HCT116 (cell line): ENCODE data around the gene CHD9NB.

Experiments used
- ATF3 ChIP-seq: IDR thresholded peaks from 2 replicates; pipeline ENCODE4 v1.6.1; 2012
- CTCF ChIP-seq, 3 experiments: fragments of 200-600 bp in 1 of 3; sonication (generic) in 1 of 3; IDR thresholded peaks in 2 of 3; conservative IDR thresholded peaks in 1 of 3; 2 replicates each; pipeline ENCODE4 v1.5.1; 2012 to 2017; ENCODE audit warnings: low read depth in 2 of 3, low read length in 2 of 3, antibody characterized with exemption in 1 of 3, borderline replicate concordance in 1 of 3, control low read depth in 1 of 3, mild to moderate bottlenecking in 1 of 3, mixed read lengths in 1 of 3, mixed run types in 1 of 3, moderate library complexity in 1 of 3; ENCODE audit not compliant: insufficient read depth in 1 of 3
- POLR2A ChIP-seq: IDR thresholded peaks from 2 replicates; pipeline ENCODE4 v1.7.0; 2011; ENCODE audit warnings: borderline replicate concordance; ENCODE audit not compliant: insufficient read depth, insufficient read length; ENCODE audit errors: extremely low read depth
- RAD21 ChIP-seq: IDR thresholded peaks from 2 replicates; pipeline ENCODE4 v1.6.1; 2012; ENCODE audit warnings: low read depth, mild to moderate bottlenecking
- SIN3A ChIP-seq: IDR thresholded peaks from 2 replicates; pipeline ENCODE4 v1.6.1; 2012; ENCODE audit warnings: low read depth
- TCF7L2 ChIP-seq: IDR thresholded peaks from 2 replicates; pipeline ENCODE4 v1.7.0; 2011; ENCODE audit warnings: borderline replicate concordance, inconsistent platforms; ENCODE audit not compliant: insufficient read depth, insufficient read length; ENCODE audit errors: extremely low read depth

GRCh38 chr16:53034306-53034705 is 18.4 kb downstream of the CHD9NB start:
- no peak for TF ChIP-seq CTCF (IDR thresholded peaks at IDR 0.05 in 2 of 3, conservative IDR thresholded peaks at IDR 0.05 in 1 of 3; ENCODE audit: borderline replicate concordance in 1 of 3, insufficient read depth in 1 of 3, low read depth in 2 of 3, low read length in 2 of 3)
- no peak for TF ChIP-seq RAD21
- no peak for TF ChIP-seq ATF3
- no peak for TF ChIP-seq SIN3A
- TF ChIP-seq POLR2A, result no peak
- TF ChIP-seq TCF7L2, result no peak
